ENCODE measurements around the gene RNASE11. TPM values are rescaled to one million over a fixed set of nuclear protein-coding genes. Genes with fewer than 3 reads are reported as not detected.

The RNASE11 gene
- total RNA-seq = not detected in 2 replicates

GRCh38 chr14:20587489-20588154, at the start of gene RNASE11:
RNASE11 (minus strand) TSS chr14:20588001.

GRCh38 chr14:20591235-20591634, 3.4 kb upstream of the RNASE11 start, which contains the start of gene RNASE12:
RNASE12 (minus strand) TSS chr14:20591376; CDS start chr14:20590723, 653 bp downstream.

GRCh38 chr14:20560961-20561360, 26.8 kb downstream of the RNASE11 start, which contains the start of gene RNASE9:
RNASE9 (minus strand) TSS chr14:20561047.

Other genes with a start within 250 kb of the RNASE11 start
- gene PARP2, start 244.4 kb downstream of the RNASE11 start, total RNA-seq = 3.9 and 4.3 TPM in 2 replicates
- gene TEP1, start 174.5 kb downstream of the RNASE11 start, total RNA-seq = 25.2 and 33.3 TPM in 2 replicates
- gene KLHL33, start 151.8 kb downstream of the RNASE11 start, total RNA-seq = 0.09 and 0.11 TPM in 2 replicates
- 50.4 and 53.9 TPM in 2 replicates for gene OSGEP, start 133.2 kb downstream of the RNASE11 start, total RNA-seq
- gene APEX1, start 132.8 kb downstream of the RNASE11 start, total RNA-seq = 56.7 and 76.1 TPM in 2 replicates
- gene PIP4P1, start 126.6 kb downstream of the RNASE11 start, total RNA-seq = 18.3 and 33.3 TPM in 2 replicates
- 161 and 229 TPM in 2 replicates for gene PNP, start 118.6 kb downstream of the RNASE11 start, total RNA-seq
- gene RNASE10, start 82.5 kb downstream of the RNASE11 start, total RNA-seq = under 0.01 TPM in 1 of 2 replicates, not detected in the other
- gene RNASE9, start 27.0 kb downstream of the RNASE11 start, total RNA-seq = not detected in 2 replicates
- not detected in 2 replicates for gene RNASE12, start 3.4 kb upstream of the RNASE11 start, total RNA-seq
- gene OR6S1, start 53.7 kb upstream of the RNASE11 start, total RNA-seq = not detected in 2 replicates
- 12.8 and 19.3 TPM in 2 replicates for gene RNASE4, start 96.6 kb upstream of the RNASE11 start, total RNA-seq
- 3.0 and 6.2 TPM in 2 replicates for gene ANG, start 100.8 kb upstream of the RNASE11 start, total RNA-seq
- not detected in 2 replicates for gene EDDM3A, start 157.9 kb upstream of the RNASE11 start, total RNA-seq
- gene EDDM3B, start 180.4 kb upstream of the RNASE11 start, total RNA-seq = not detected in 2 replicates
- gene RNASE6, start 193.3 kb upstream of the RNASE11 start, total RNA-seq = not detected in 2 replicates
- 0.43 and 0.98 TPM in 2 replicates for gene RNASE1, start 214.8 kb upstream of the RNASE11 start, total RNA-seq